ENCODE measurements around the gene SCEL. TPM values are rescaled to one million over a fixed set of nuclear protein-coding genes. Genes with fewer than 3 reads are reported as not detected.
"Not testable (repeated sequence)": the region's sequence is repeated elsewhere in the genome, so short reads cannot be mapped to it uniquely, and the experiment has no call there.

SCEL gene
- total and polyA plus RNA-seq, 2 donors from 2014 or later: 0.22 to 3.3 TPM

GRCh38 chr13:77650409-77650808 is 114.9 kb downstream of the SCEL start:
- Histone ChIP-seq H3K36me3 (ENCODE audit: control insufficient read depth in 2 of 3, insufficient read depth in 3 of 3, low read length in 3 of 3) (no peaks in the 10 kb centered on the region), H3K27ac (ENCODE audit: low read depth in 2 of 2, low read length in 2 of 2) (no peak overlapping the region), H3K9me3 (ENCODE audit: control insufficient read depth in 2 of 3, insufficient read depth in 1 of 3, low read length in 3 of 3) (peaks cover 0 to 2% (median 0%) of the 10 kb centered on the region in 3 donors), H3K27me3 (ENCODE audit: control insufficient read depth, insufficient read depth, low read length) (no peaks in the 10 kb centered on the region), H3K9ac (ENCODE audit: low read length in 3 of 3) (no peak overlapping the region), H3K4me1 (ENCODE audit: control insufficient read depth in 2 of 3, insufficient read depth in 2 of 3, low read depth in 1 of 3, low read length in 3 of 3) (no peaks in the 10 kb centered on the region), H3K4me3 (ENCODE audit: low read length in 3 of 3) (no peak overlapping the region)
- FAIRE-seq (no peak), DNase-seq (no peak)
- TF ChIP-seq CTCF (IDR thresholded peaks at IDR 0.05; ENCODE audit: borderline replicate concordance, extremely low read depth, insufficient read depth): no peak
- intact Hi-C loops (cut with DNase I): no loop called here

GRCh38 chr13:77653301-77653700 is 117.8 kb downstream of the SCEL start:
- intact Hi-C loops (cut with DNase I): no loop called here
- H3K27me3 ChIP-seq (ENCODE audit: control insufficient read depth, insufficient read depth, low read length): no peaks in the 10 kb centered on the region
- no peak overlapping the region for H3K4me3 ChIP-seq (ENCODE audit: low read length in 3 of 3)
- H3K4me1 ChIP-seq (ENCODE audit: control insufficient read depth in 2 of 3, insufficient read depth in 2 of 3, low read depth in 1 of 3, low read length in 3 of 3): no peaks in the 10 kb centered on the region
- FAIRE-seq: no peak
- no peaks in the 10 kb centered on the region for H3K36me3 ChIP-seq (ENCODE audit: control insufficient read depth in 2 of 3, insufficient read depth in 3 of 3, low read length in 3 of 3)
- no peak for DNase-seq
- no peak for TF ChIP-seq CTCF (IDR thresholded peaks at IDR 0.05; ENCODE audit: borderline replicate concordance, extremely low read depth, insufficient read depth)
- H3K9ac ChIP-seq (ENCODE audit: low read length in 3 of 3): no peak overlapping the region
- peaks cover 0 to 2% (median 0%) of the 10 kb centered on the region in 3 donors for H3K9me3 ChIP-seq (ENCODE audit: control insufficient read depth in 2 of 3, insufficient read depth in 1 of 3, low read length in 3 of 3)
- no peak overlapping the region for H3K27ac ChIP-seq (ENCODE audit: low read depth in 2 of 2, low read length in 2 of 2)

- H3K4me1 ChIP-seq (ENCODE audit: control insufficient read depth in 2 of 3, insufficient read depth in 2 of 3, low read depth in 1 of 3, low read length in 3 of 3); H3K9ac ChIP-seq (ENCODE audit: low read length in 3 of 3); DNase-seq; FAIRE-seq; intact Hi-C loops (cut with DNase I); H3K36me3 ChIP-seq (ENCODE audit: control insufficient read depth in 2 of 3, insufficient read depth in 3 of 3, low read length in 3 of 3); H3K27me3 ChIP-seq (ENCODE audit: control insufficient read depth, insufficient read depth, low read length); H3K27ac ChIP-seq (ENCODE audit: low read depth in 2 of 2, low read length in 2 of 2); H3K4me3 ChIP-seq (ENCODE audit: low read length in 3 of 3); H3K9me3 ChIP-seq (ENCODE audit: control insufficient read depth in 2 of 3, insufficient read depth in 1 of 3, low read length in 3 of 3): not testable (repeated sequence)
Observed at GRCh38 chr13:77660016-77660415, 124.5 kb downstream of the SCEL start.

- no peaks in the 10 kb centered on the region for H3K27me3 ChIP-seq (ENCODE audit: control insufficient read depth, insufficient read depth, low read length)
- no peak for TF ChIP-seq CTCF (IDR thresholded peaks at IDR 0.05; ENCODE audit: borderline replicate concordance, extremely low read depth, insufficient read depth)
- H3K4me1 ChIP-seq (ENCODE audit: control insufficient read depth in 2 of 3, insufficient read depth in 2 of 3, low read depth in 1 of 3, low read length in 3 of 3): no peaks in the 10 kb centered on the region
- H3K9me3 ChIP-seq (ENCODE audit: control insufficient read depth in 2 of 3, insufficient read depth in 1 of 3, low read length in 3 of 3): no peaks in the 10 kb centered on the region
- H3K27ac ChIP-seq (ENCODE audit: low read depth in 2 of 2, low read length in 2 of 2): no peak overlapping the region
- DNase-seq (peak in 1 of 5 donors; percentile 58), FAIRE-seq (no peak)
- H3K36me3 ChIP-seq (ENCODE audit: control insufficient read depth in 2 of 3, insufficient read depth in 3 of 3, low read length in 3 of 3): no peaks in the 10 kb centered on the region
- no peak overlapping the region for H3K4me3 ChIP-seq (ENCODE audit: low read length in 3 of 3)
- no peak overlapping the region for H3K9ac ChIP-seq (ENCODE audit: low read length in 3 of 3)
- intact Hi-C loops (cut with DNase I): no loop called here
Observed at GRCh38 chr13:77660841-77661250, 125.3 kb downstream of the SCEL start.

- H3K4me3 ChIP-seq (ENCODE audit: low read length in 3 of 3); intact Hi-C loops (cut with DNase I); H3K36me3 ChIP-seq (ENCODE audit: control insufficient read depth in 2 of 3, insufficient read depth in 3 of 3, low read length in 3 of 3); H3K9me3 ChIP-seq (ENCODE audit: control insufficient read depth in 2 of 3, insufficient read depth in 1 of 3, low read length in 3 of 3); H3K4me1 ChIP-seq (ENCODE audit: control insufficient read depth in 2 of 3, insufficient read depth in 2 of 3, low read depth in 1 of 3, low read length in 3 of 3); H3K27me3 ChIP-seq (ENCODE audit: control insufficient read depth, insufficient read depth, low read length); H3K9ac ChIP-seq (ENCODE audit: low read length in 3 of 3); DNase-seq; H3K27ac ChIP-seq (ENCODE audit: low read depth in 2 of 2, low read length in 2 of 2); FAIRE-seq: not testable (repeated sequence)
Observed at GRCh38 chr13:77662301-77662700, 126.8 kb downstream of the SCEL start.

GRCh38 chr13:77662831-77663230 is 127.3 kb downstream of the SCEL start:
- H3K36me3 ChIP-seq (ENCODE audit: control insufficient read depth in 2 of 3, insufficient read depth in 3 of 3, low read length in 3 of 3); H3K27me3 ChIP-seq (ENCODE audit: control insufficient read depth, insufficient read depth, low read length); H3K4me3 ChIP-seq (ENCODE audit: low read length in 3 of 3); H3K27ac ChIP-seq (ENCODE audit: low read depth in 2 of 2, low read length in 2 of 2); FAIRE-seq; H3K9ac ChIP-seq (ENCODE audit: low read length in 3 of 3); H3K9me3 ChIP-seq (ENCODE audit: control insufficient read depth in 2 of 3, insufficient read depth in 1 of 3, low read length in 3 of 3); intact Hi-C loops (cut with DNase I); H3K4me1 ChIP-seq (ENCODE audit: control insufficient read depth in 2 of 3, insufficient read depth in 2 of 3, low read depth in 1 of 3, low read length in 3 of 3); DNase-seq: not testable (repeated sequence)

Measured in kidney (tissue), 14 donors.